Lung (tissue), 12 donors: ENCODE data around the gene PIWIL4. TPM values are rescaled to one million over a fixed set of nuclear protein-coding genes. Genes with fewer than 3 reads are reported as not detected.
"Not testable (repeated sequence)": the region's sequence is repeated elsewhere in the genome, so short reads cannot be mapped to it uniquely, and the experiment has no call there.

Experiments used
- ATAC-seq: fragments of 200-7000 bp; cut with Tn5 transposase; one replicate; pipeline ENCODE4 v1.9.1; 2020; ENCODE audit warnings: moderate number of reproducible peaks; ENCODE audit not compliant: insufficient read depth, low FRiP score
- DNase-seq, 3 donors: peaks; one replicate each; pipeline ENCODE4 v3.0.0-alpha.2; 2013 to 2017
- H3K27ac ChIP-seq, 2 donors: one replicate each; pipeline ENCODE4 v1.5.1; 2013; ENCODE audit warnings: mild to moderate bottlenecking in 2 of 2, moderate library complexity in 2 of 2, control low read depth in 1 of 2, inconsistent platforms in 1 of 2, low read depth in 1 of 2, low read length in 1 of 2
- H3K27me3 ChIP-seq, 3 donors: one replicate each; pipeline ENCODE4 v1.5.1; 2013; ENCODE audit warnings: low read length in 2 of 3; ENCODE audit not compliant: control insufficient read depth in 3 of 3, insufficient read depth in 3 of 3
- H3K36me3 ChIP-seq, 4 donors: one replicate each; pipeline ENCODE4 v1.5.1; 2013; ENCODE audit warnings: low read length in 4 of 4, mild to moderate bottlenecking in 1 of 4, moderate library complexity in 1 of 4; ENCODE audit not compliant: control insufficient read depth in 4 of 4, insufficient read depth in 4 of 4
- H3K4me1 ChIP-seq, 5 donors: one replicate each; pipeline ENCODE4 v1.5.1; 2013; ENCODE audit warnings: low read length in 5 of 5, mild to moderate bottlenecking in 2 of 5, moderate library complexity in 1 of 5; ENCODE audit not compliant: control insufficient read depth in 5 of 5, insufficient read depth in 5 of 5
- H3K4me3 ChIP-seq: one replicate; pipeline ENCODE4 v1.5.1; 2013; ENCODE audit warnings: mild to moderate bottlenecking, control low read depth, moderate library complexity
- H3K9ac ChIP-seq, 2 donors: one replicate each; pipeline ENCODE4 v1.5.1; 2013; ENCODE audit warnings: low read length in 2 of 2, control low read depth in 1 of 2; ENCODE audit not compliant: insufficient read depth in 1 of 2
- H3K9me3 ChIP-seq, 4 donors: one replicate each; pipeline ENCODE4 v1.5.1; 2013; ENCODE audit warnings: low read length in 3 of 4, mild to moderate bottlenecking in 1 of 4, moderate library complexity in 1 of 4; ENCODE audit not compliant: control insufficient read depth in 4 of 4, insufficient read depth in 3 of 4
- WGBS, 2 donors: extraction: QIAGEN DNeasy Blood & Tissue Kit; methylation state at CpG; one replicate each; pipeline ENCODE4 v1.1.7; 2013; 5-methylcytosine and 5-hydroxymethylcytosine counted together
- polyA plus RNA-seq, 2 donors: library from polyadenylated mRNA; stranded (reverse); fragments of 200-250 nt; gene quantifications; one replicate each; pipeline ENCODE4 v1.2.1, GENCODE V29; 2013
- total RNA-seq, 2 donors: library from RNA; depleted of rRNA in 1 of 2; stranded (reverse); fragments of >200 nt in 1 of 2; gene quantifications; one replicate each; pipeline ENCODE4 v1.2.1, GENCODE V29; 2014 to 2021
- TF ChIP-seq, protein P1 (sequence below): IDR thresholded peaks from 2 replicates; pipeline ENCODE4 v1.5.1; 2012; ENCODE audit warnings: mild to moderate bottlenecking; ENCODE audit errors: control extremely low read depth, extremely low read depth
- donor health status: control.
- donor health status: control.
- donor health status: Bipolar disorder and iron deficiency.
- donor health status: healthy.
- donor health status: DM: yes; HTN: yes; CAD: no.

Gene PIWIL4
- total and polyA plus RNA-seq, 4 donors, result 1.8 to 5.8 (median 3.1) TPM

DNA sequence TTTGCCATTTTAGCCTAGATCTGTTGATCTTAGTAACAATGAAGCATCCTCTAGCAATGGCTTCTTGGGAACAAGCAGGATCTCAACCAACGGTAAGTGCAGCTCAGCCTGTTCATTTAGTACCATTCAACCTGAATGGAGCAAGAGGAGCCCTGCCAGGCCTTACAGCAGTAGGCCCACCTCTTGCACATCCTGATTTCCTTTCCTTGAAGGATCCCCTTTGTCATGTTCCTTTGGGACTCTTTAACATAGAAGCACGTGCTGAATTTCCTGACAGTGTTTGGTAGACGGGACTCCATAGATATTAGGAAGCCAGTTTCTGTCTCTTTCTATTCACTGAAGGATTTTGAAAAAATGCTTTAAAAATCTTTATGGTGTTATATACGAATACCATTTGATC is 1.5 kb downstream of the PIWIL4 start:
- Histone ChIP-seq H3K36me3 (no peaks in the 10 kb centered on the region), H3K9me3 (no peaks in the 10 kb centered on the region), H3K27ac (no peak overlapping the region), H3K27me3 (no peaks in the 10 kb centered on the region), H3K4me3 (no peak overlapping the region), H3K9ac (no peak overlapping the region), H3K4me1 (peaks cover 0 to under 1% (median 0%) of the 10 kb centered on the region in 5 donors)
- DNase-seq (no peak), ATAC-seq (no peak)
- TF ChIP-seq, protein P1, sequence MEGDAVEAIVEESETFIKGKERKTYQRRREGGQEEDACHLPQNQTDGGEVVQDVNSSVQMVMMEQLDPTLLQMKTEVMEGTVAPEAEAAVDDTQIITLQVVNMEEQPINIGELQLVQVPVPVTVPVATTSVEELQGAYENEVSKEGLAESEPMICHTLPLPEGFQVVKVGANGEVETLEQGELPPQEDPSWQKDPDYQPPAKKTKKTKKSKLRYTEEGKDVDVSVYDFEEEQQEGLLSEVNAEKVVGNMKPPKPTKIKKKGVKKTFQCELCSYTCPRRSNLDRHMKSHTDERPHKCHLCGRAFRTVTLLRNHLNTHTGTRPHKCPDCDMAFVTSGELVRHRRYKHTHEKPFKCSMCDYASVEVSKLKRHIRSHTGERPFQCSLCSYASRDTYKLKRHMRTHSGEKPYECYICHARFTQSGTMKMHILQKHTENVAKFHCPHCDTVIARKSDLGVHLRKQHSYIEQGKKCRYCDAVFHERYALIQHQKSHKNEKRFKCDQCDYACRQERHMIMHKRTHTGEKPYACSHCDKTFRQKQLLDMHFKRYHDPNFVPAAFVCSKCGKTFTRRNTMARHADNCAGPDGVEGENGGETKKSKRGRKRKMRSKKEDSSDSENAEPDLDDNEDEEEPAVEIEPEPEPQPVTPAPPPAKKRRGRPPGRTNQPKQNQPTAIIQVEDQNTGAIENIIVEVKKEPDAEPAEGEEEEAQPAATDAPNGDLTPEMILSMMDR, result no peak
- WGBS, 2 donors, result 82 to 93% methylated on average over 4 of the region's 4 CpGs

DNA sequence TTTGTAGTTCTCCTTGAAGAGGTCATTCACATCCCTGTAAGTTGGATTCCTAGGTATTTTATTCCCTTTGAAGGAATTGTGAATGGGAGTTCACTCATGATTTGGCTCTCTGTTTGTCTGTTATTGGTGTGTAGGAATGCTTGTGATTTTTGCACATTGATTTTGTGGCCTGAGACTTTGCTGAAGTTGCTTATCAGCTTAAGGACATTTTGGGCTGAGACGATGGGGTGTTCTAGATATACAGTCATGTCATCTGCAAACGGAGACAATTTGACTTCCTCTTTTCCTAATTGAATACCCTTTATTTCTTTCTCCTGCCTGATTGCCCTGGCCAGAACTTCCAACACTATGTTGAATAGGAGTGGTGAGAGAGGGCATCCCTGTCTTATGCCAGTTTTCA is 5.8 kb downstream of the PIWIL4 start:
- not testable (repeated sequence) for H3K4me1 ChIP-seq, H3K27ac ChIP-seq, H3K9ac ChIP-seq, DNase-seq, H3K4me3 ChIP-seq, H3K27me3 ChIP-seq, ATAC-seq, H3K9me3 ChIP-seq, H3K36me3 ChIP-seq
- 15 to 32% methylated on average over 2 of the region's 2 CpGs for WGBS, 2 donors

DNA sequence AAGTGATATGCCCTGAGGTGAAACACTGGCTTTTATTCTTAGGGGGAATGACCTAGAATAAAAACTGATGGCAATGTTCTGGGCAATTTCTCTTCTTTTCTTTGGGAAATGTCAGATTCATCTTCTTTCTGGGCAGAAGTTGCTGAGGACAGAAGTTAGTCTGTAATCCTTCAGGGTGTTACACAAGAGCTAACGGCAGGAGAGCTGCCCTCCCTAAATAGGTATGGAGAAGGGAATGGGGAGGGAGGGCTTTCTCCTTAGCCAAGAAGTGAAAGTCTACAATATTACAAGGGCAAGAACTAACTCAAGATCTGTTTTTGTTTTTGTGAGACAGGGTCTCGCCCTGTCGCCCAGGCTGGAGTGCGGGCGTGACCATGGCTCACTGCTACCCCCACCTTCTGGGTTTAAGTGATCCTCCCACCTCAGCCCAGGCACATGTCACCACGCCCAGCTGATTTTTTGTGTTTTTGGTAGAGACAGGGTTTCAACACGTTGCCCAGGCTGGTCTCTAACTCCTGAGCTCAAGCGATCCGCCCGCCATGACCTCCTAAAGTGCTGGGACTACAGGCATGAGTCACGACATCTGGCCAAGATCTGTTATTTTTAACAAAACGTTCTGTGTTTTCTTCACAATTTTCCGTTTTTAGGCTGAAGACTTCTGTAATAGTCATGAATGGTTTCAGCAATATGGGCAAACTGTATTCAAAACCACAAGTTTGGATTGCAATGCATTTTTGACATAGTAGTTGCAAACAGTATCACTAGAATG is 7.2 kb downstream of the PIWIL4 start:
- H3K36me3 ChIP-seq, result no peaks in the 10 kb centered on the region
- H3K27me3 ChIP-seq, result no peaks in the 10 kb centered on the region
- no peak overlapping the region for H3K9ac ChIP-seq
- H3K4me1 ChIP-seq, result peaks cover 0 to 8% (median 0%) of the 10 kb centered on the region in 5 donors
- no peaks in the 10 kb centered on the region for H3K9me3 ChIP-seq
- DNase-seq (no peak), ATAC-seq (peak; percentile 58)
- TF ChIP-seq, protein P1, result no peak
- H3K27ac ChIP-seq, result no peak overlapping the region
- H3K4me3 ChIP-seq, result no peak overlapping the region
- WGBS, 2 donors, result 32 to 64% methylated on average over 13 of the region's 13 CpGs

DNA sequence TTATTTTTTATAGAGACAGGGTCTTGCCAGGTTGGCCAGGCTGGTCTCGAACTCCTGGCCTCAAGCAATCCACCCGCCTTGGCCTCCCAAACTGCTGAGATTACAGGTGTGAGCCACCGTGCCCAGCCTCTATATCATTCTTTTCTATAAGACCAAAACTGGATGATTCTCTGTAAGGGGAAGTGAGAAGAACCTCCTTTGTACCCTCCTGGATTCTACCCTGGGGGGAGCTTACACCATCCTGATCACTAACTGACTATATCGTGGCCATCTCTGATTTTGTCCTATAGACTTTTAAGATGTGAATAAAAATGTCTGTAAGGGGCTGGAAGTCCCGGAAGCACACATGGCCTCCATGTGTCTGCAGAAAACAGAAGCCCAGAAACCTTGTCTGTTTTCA is 9.1 kb downstream of the PIWIL4 start:
- DNase-seq, result no peak
- H3K9me3 ChIP-seq, result no peaks in the 10 kb centered on the region
- TF ChIP-seq, protein P1, result no peak
- no peaks in the 10 kb centered on the region for H3K27me3 ChIP-seq
- H3K9ac ChIP-seq, result no peak overlapping the region
- no peak overlapping the region for H3K27ac ChIP-seq
- no peak for ATAC-seq
- WGBS, 2 donors, result 57 to 82% methylated on average over 5 of the region's 5 CpGs
- no peaks in the 10 kb centered on the region for H3K36me3 ChIP-seq
- no peak overlapping the region for H3K4me3 ChIP-seq
- H3K4me1 ChIP-seq, result peaks cover 0 to 8% (median 0%) of the 10 kb centered on the region in 5 donors
